Activated CD8-positive, alpha-beta T cell treated with anti-CD3 and anti-CD28 coated beads for 36 hours (primary cell): ENCODE measurements around the gene CEP104. TPM values are rescaled to one million over a fixed set of nuclear protein-coding genes. Genes with fewer than 3 reads are reported as not detected.

Experiments
- ATAC-seq: fragments of 200-7000 bp; cut with Tn5 transposase; one replicate; pipeline ENCODE4 v1.10.0; 2021; ENCODE audit warnings: mild to moderate bottlenecking, moderate library complexity
- CTCF ChIA-PET: fragments of 350-600 bp; sonication (Branson Sonifier 250); formaldehyde crosslinking; loops from one replicate; lab custom pipeline; 2021; ENCODE audit warnings: antibody characterized with exemption; lab: Charles Lee
- POLR2A ChIA-PET: fragments of 350-600 bp; sonication (Branson Sonifier 250); formaldehyde crosslinking; loops from one replicate; lab custom pipeline; 2021; ENCODE audit warnings: antibody characterized with exemption; lab: Charles Lee
- DNase-seq: peaks from one replicate; pipeline ENCODE4 v3.0.0-alpha.2; 2020
- H3K27ac Mint-ChIP-seq: one replicate; pipeline ENCODE4 v1.8.0; 2021; ENCODE audit warnings: mild to moderate bottlenecking, mixed read lengths
- H3K27me3 Mint-ChIP-seq: one replicate; pipeline ENCODE4 v1.8.0; 2021; ENCODE audit warnings: mixed read lengths
- H3K36me3 Mint-ChIP-seq: one replicate; pipeline ENCODE4 v1.8.0; 2021; ENCODE audit warnings: low read depth, mixed read lengths
- H3K4me1 Mint-ChIP-seq: one replicate; pipeline ENCODE4 v1.8.0; 2021; ENCODE audit warnings: low read depth, mixed read lengths
- H3K4me3 Mint-ChIP-seq: one replicate; pipeline ENCODE4 v1.8.0; 2021; ENCODE audit warnings: mild to moderate bottlenecking, moderate library complexity, mixed read lengths
- H3K9me3 Mint-ChIP-seq: one replicate; pipeline ENCODE4 v1.8.0; 2021; ENCODE audit warnings: mixed read lengths
- intact Hi-C: fragments of 100-400 bp; cut with micrococcal nuclease; formaldehyde crosslinking; loops from one replicate; pipeline ENCODE4 v1.10.0; 2022
- total RNA-seq, 2 experiments: library from RNA; stranded (reverse); gene quantifications; one replicate each; pipeline ENCODE4 v1.2.3, GENCODE V29; 2021
- TF ChIP-seq, protein P1 (sequence below): fragments of 200-600 bp; IDR thresholded peaks from one replicate; pipeline ENCODE4 v1.8.0; 2022; ENCODE audit warnings: antibody characterized with exemption, mild to moderate bottlenecking

CEP104 gene
- total RNA-seq, 2 experiments from 2014 or later = 29.3 to 29.8 TPM

DNA sequence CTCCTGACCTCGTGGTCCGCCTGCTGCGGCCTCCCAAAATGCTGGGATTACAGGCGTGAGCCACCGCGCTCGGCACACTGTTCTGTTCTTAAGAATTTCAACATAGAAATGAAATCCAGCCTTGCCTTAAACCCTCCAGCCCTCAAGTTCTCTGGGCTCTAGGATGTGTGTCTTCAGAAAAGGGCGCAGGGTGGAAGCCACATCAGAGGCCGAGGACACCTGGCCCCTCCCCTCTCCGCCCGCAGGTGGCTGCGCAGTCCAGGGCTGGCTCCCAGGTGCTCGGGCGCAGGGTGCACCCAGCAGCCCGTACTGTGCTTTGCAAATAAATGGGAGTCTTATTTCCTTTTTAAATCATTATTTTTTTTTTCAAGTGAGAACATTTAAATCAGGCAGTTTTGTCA is 45.1 kb upstream of the CEP104 start:
- peak overlapping the region; percentile 70 for H3K27ac Mint-ChIP-seq
- TF ChIP-seq, protein P1, sequence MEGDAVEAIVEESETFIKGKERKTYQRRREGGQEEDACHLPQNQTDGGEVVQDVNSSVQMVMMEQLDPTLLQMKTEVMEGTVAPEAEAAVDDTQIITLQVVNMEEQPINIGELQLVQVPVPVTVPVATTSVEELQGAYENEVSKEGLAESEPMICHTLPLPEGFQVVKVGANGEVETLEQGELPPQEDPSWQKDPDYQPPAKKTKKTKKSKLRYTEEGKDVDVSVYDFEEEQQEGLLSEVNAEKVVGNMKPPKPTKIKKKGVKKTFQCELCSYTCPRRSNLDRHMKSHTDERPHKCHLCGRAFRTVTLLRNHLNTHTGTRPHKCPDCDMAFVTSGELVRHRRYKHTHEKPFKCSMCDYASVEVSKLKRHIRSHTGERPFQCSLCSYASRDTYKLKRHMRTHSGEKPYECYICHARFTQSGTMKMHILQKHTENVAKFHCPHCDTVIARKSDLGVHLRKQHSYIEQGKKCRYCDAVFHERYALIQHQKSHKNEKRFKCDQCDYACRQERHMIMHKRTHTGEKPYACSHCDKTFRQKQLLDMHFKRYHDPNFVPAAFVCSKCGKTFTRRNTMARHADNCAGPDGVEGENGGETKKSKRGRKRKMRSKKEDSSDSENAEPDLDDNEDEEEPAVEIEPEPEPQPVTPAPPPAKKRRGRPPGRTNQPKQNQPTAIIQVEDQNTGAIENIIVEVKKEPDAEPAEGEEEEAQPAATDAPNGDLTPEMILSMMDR = no peak
- ChIA-PET CTCF (interaction anchor here (2.1 kb wide), 1 partner anchor 45 kb away, joined by 8 read pairs; the partner anchor contains the start of genes CEP104 and DFFB), POLR2A (interaction anchor here (0.7 kb wide), 1 partner anchor 161 kb away, joined by 3 read pairs; no protein-coding TSS in a partner anchor)
- H3K9me3 Mint-ChIP-seq = peaks cover 6% of the 10 kb centered on the region
- H3K27me3 Mint-ChIP-seq = no peaks in the 10 kb centered on the region
- ATAC-seq (no peak), DNase-seq (peak; percentile 40)
- peaks cover 43% of the 10 kb centered on the region for H3K4me1 Mint-ChIP-seq
- intact Hi-C loops = no loop called here
- peaks cover 18% of the 10 kb centered on the region for H3K36me3 Mint-ChIP-seq
- H3K4me3 Mint-ChIP-seq = peak overlapping the region; percentile 88

DNA sequence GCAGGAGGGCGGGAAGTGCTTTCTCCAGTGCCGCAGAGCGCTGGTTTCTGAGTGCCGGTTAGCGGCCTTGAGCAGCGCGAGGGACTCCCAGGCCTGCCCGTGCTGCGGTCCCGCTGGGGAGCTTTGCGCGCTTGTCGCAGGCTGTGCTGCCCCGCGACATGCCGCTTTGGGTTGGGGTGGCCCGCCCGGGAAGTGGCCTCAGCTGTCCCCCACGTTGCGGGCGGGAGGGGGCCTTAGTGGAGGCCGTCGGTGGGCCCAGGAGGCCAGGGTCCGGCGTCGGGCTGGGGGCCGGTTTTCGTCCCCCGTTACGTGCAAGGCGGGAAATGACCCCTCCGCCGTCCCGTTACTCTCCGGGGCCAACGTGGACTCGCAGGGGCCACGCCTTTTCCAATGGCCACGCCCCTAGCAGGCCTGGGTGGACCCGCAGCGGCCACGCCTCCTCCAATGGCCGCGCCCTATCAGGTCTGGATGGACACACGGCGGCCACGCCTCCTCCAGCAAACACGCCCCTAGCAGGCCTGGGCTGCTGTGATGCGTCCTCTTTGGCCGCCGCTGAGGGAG is 44.0 kb upstream of the CEP104 start:
- no peaks in the 10 kb centered on the region for H3K27me3 Mint-ChIP-seq
- peak overlapping the region; percentile 88 for H3K4me3 Mint-ChIP-seq
- peak; percentile 58 for ATAC-seq
- peaks cover 24% of the 10 kb centered on the region for H3K36me3 Mint-ChIP-seq
- ChIA-PET CTCF (interaction anchor here (0.7 kb wide), 1 partner anchor 10 kb away, joined by 3 read pairs; no protein-coding TSS in a partner anchor), POLR2A (interaction anchor here (1.1 to 2.7 kb wide), 3 partner anchors 11 to 251 kb away, joined by 3 to 18 read pairs (median 4); partner anchors contain the start of genes CEP104, DFFB and WRAP73)
- TF ChIP-seq, protein P1 = no peak
- peak; percentile 95 for DNase-seq
- peaks cover 46% of the 10 kb centered on the region for H3K4me1 Mint-ChIP-seq
- H3K27ac Mint-ChIP-seq = peak overlapping the region; percentile 99
- H3K9me3 Mint-ChIP-seq = peaks cover 6% of the 10 kb centered on the region
- intact Hi-C loops = loop anchor here (1.0 kb wide), 1 partner anchor 44 kb away; the partner anchor contains the start of genes CEP104 and DFFB

DNA sequence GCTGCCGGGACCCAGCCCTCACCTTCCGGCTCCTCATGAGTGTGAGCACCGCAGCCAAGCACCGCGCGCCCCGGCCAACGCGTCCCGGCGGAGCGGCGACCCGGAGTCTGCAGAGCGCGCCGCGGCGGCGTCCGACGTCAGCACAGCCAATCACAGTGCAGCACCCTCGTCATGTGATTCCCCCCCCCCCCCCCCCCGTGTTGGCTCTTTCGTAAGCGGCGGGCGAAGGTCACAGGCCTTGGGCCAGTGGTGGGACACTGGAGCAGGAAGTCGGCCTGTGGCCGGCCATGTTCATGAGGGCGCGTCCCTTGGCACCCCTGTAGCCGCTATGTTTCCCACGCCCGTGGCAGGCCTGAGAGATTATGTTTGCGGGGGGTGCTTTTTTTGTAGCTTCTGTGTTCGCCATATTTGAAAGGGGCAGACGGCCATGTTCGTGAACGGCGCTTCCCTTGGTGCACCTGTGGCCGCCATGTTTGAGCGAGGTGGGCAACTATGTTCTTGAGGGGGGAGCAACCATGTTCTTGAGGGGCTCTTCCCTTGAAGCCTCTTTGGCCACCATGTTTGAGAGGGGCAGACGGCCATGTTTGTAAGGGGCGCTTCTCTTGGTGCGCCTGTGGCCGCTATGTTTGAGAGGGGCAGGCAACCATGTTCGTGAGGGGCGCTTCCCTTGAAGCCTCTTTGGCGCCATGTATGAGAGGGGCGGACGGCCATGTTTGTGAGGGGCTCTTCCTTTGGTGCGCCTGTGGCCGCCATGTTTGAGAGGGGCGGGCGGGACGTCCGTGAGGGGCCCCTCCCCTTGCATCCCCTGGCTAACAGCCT is 43.3 kb upstream of the CEP104 start, which contains the start of gene C1orf174:
C1orf174 (minus strand) TSS at position 123 of the 819 bp plus-strand sequence; CDS start at position 37, 86 bp downstream.
- Mint-ChIP-seq H3K27ac (peak within 1 kb of the TSS; percentile 99), H3K9me3 (peaks cover 6% of the 10 kb centered on the region), H3K36me3 (peaks cover 30% of the 10 kb centered on the region), H3K4me3 (peak within 1 kb of the TSS; percentile 88), H3K4me1 (peaks cover 47% of the 10 kb centered on the region), H3K27me3 (no peaks in the 10 kb centered on the region)
- intact Hi-C loops = loop anchor here (1.0 kb wide), 1 partner anchor 43 kb away; the partner anchor contains the start of genes CEP104 and DFFB
- DNase-seq (peak; percentile 94), ATAC-seq (peak; percentile 81)
- TF ChIP-seq, protein P1 = no peak
- CTCF ChIA-PET = interaction anchor here (0.8 to 1.7 kb wide), 5 partner anchors 12 to 104 kb away, joined by 3 to 11 read pairs (median 4); partner anchors contain the start of genes DFFB and LRRC47
- POLR2A ChIA-PET = interaction anchor here (1.1 to 2.7 kb wide), 7 partner anchors 10 to 250 kb away, joined by 3 to 18 read pairs (median 3); partner anchors contain the start of genes CEP104, DFFB and WRAP73

DNA sequence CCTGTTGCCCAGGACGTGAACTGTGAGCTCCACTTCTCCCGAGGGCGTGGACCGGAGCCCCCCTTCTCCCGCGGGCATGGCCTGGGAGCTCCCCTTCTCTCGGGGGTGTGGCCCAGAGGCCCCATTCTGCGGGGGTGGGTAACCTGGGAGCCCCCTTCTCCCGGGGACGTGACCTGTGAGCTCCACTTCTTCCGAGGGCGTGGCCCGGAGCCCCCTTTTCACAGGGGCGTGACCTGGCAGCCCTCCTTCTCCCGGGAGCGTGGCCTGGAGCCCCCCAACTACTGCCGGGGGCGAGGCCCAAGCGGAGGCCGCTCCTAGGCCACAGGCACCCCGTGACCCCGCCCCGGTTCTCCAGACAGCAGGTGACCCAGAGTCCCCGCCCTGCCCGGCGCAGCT is 42.7 kb upstream of the CEP104 start:
- peaks cover 50% of the 10 kb centered on the region for H3K4me1 Mint-ChIP-seq
- peak overlapping the region; percentile 88 for H3K4me3 Mint-ChIP-seq
- H3K36me3 Mint-ChIP-seq = peaks cover 30% of the 10 kb centered on the region
- H3K9me3 Mint-ChIP-seq = peaks cover 6% of the 10 kb centered on the region
- ATAC-seq = no peak
- no peak for DNase-seq
- H3K27me3 Mint-ChIP-seq = no peaks in the 10 kb centered on the region
- H3K27ac Mint-ChIP-seq = peak overlapping the region; percentile 99
- ChIA-PET POLR2A (interaction anchor here (1.1 to 2.7 kb wide), 6 partner anchors 9 to 128 kb away, joined by 3 to 18 read pairs (median 4); partner anchors contain the start of genes CEP104 and DFFB), CTCF (interaction anchor here (0.8 to 1.7 kb wide), 6 partner anchors 11 to 104 kb away, joined by 3 to 11 read pairs (median 4); partner anchors contain the start of genes DFFB and LRRC47)
- TF ChIP-seq, protein P1 = no peak
- intact Hi-C loops = loop anchor here (1.0 kb wide), 1 partner anchor 42 kb away; the partner anchor contains the start of genes CEP104 and DFFB
